Transverse colon (tissue), 3 donors: Measurements from ENCODE around the gene ABCC2.

Experiments
- CTCF ChIP-seq, 5 experiments: fragments of 200-600 bp in 3 of 5; fragments of 450-650 bp in 2 of 5; sonication (generic) in 3 of 5; IDR thresholded peaks; 1 replicate in 2 of 5; 2 replicates in 3 of 5; pipeline ENCODE4 v1.5.1; 2016 to 2017; ENCODE audit warnings: antibody characterized with exemption in 5 of 5, inconsistent platforms in 3 of 5, mild to moderate bottlenecking in 2 of 5, moderate library complexity in 1 of 5
- POLR2A ChIP-seq: fragments of 450-650 bp; IDR thresholded peaks from one replicate; pipeline ENCODE4 v1.6.1; 2016; ENCODE audit warnings: antibody characterized with exemption, mild to moderate bottlenecking, moderate library complexity

DNA sequence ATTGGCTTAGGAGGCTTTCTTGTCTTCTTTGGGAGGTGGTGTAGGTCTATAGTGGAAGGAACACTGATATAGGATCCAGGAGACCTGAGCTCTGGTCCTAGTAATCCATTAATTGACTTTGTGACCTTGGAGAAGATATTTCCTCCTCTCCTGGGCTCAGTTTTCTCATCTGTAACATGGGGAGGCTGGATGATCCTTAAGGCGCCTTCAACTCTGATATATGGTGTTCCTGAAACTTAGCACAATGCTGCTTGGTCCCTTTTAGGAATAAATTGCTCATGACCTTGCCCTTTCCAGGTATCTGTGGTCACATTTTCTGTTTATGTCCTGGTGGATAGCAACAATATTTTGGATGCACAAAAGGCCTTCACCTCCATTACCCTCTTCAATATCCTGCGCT is 25.3 kb downstream of the ABCC2 start:
- TF ChIP-seq CTCF (IDR thresholded peaks at IDR 0.05) (no peak), POLR2A (no peak)
